Left lung (tissue), 10 donors: ENCODE results near the gene SLC39A1. TPM values are rescaled to one million over a fixed set of nuclear protein-coding genes. Genes with fewer than 3 reads are reported as not detected.

ENCODE experiments used
- ATAC-seq: fragments of 200-7000 bp; cut with Tn5 transposase; one replicate; pipeline ENCODE4 v1.9.1; 2020; ENCODE audit warnings: moderate library complexity
- DNase-seq, 4 donors: peaks; one replicate each; pipeline ENCODE4 v3.0.0-alpha.2; 2013 to 2020
- H3K27ac ChIP-seq, 2 donors: fragments of 200-600 bp; sonication (generic) in 1 of 2; one replicate each; pipeline versions ENCODE4 v1.5.0 to v1.8.0; 2020 to 2021
- H3K27me3 ChIP-seq, 2 donors: fragments of 200-600 bp; sonication (generic) in 1 of 2; one replicate each; pipeline versions ENCODE4 v1.5.0 to v1.8.0; 2020 to 2021
- H3K36me3 ChIP-seq, 2 donors: fragments of 200-600 bp; sonication (generic) in 1 of 2; one replicate each; pipeline versions ENCODE4 v1.5.0 to v1.8.0; 2020 to 2021
- H3K4me1 ChIP-seq, 2 donors: fragments of 200-600 bp; one replicate each; pipeline ENCODE4 v1.8.0; 2021
- H3K4me3 ChIP-seq, 2 donors: fragments of 200-600 bp; sonication (generic) in 1 of 2; one replicate each; pipeline versions ENCODE4 v1.5.0 to v1.8.0; 2020 to 2021; ENCODE audit warnings: mild to moderate bottlenecking in 1 of 2
- H3K9me3 ChIP-seq, 2 donors: fragments of 200-600 bp; sonication (generic) in 1 of 2; one replicate each; pipeline versions ENCODE4 v1.5.0 to v1.8.0; 2020 to 2021
- CTCF ChIP-seq, 2 donors: fragments of 200-600 bp; sonication (generic) in 1 of 2; IDR thresholded peaks; one replicate each; pipeline versions ENCODE4 v1.5.0 to v1.8.0; 2021; ENCODE audit warnings: antibody characterized with exemption in 2 of 2
- intact Hi-C, 2 donors: fragments of 100-400 bp; cut with DNase I; formaldehyde crosslinking; loops; one replicate each; pipeline versions ENCODE4 v1.11.2 to v1.14.2; 2022
- polyA plus RNA-seq, 6 donors: library from polyadenylated mRNA; unstranded; fragments of 120-200 nt; gene quantifications; one replicate each; pipeline ENCODE4 v1.2.1, GENCODE V29; 2013; ENCODE audit not compliant: insufficient read length in 6 of 6
- total RNA-seq, 2 donors: library from RNA; stranded (reverse); fragmentation: NEBNext Ultra II Directional; extraction: Animal tissue kit (Norgen Biotek cat#: 25700); gene quantifications; one replicate each; pipeline ENCODE4 v1.2.1, GENCODE V29; 2021
- donor health status: DM: no; HTN: yes; CAD: no.
- donor health status: DM: no; HTN: no; CAD: no.

Gene SLC39A1
- total and polyA plus RNA-seq, 8 donors: 59.1 to 185 (median 64.0) TPM

GRCh38 chr1:153990468-153991150 is 27.3 kb upstream of the SLC39A1 start, which contains the start of gene RPS27:
Gene RPS27 (plus strand): TSS chr1:153990762. CDS start chr1:153990797, 35 bp downstream.
- Histone ChIP-seq H3K4me3 (peak within 1 kb of the TSS; percentile 62 to 76), H3K36me3 (peaks cover 0 to 41% of the 10 kb centered on the region in 2 donors), H3K9me3 (no peaks in the 10 kb centered on the region), H3K27ac (peak within 1 kb of the TSS; percentile 87 to 93), H3K4me1 (peaks cover 22 to 40% of the 10 kb centered on the region in 2 donors), H3K27me3 (no peaks in the 10 kb centered on the region)
- intact Hi-C loops: no loop called here
- ATAC-seq (peak; percentile 64), DNase-seq (peak; percentile 87 to 98 (median 94))
- no peak for TF ChIP-seq CTCF (IDR thresholded peaks at IDR 0.05)

- DNase-seq (no peak), ATAC-seq (no peak)
- H3K36me3 ChIP-seq: peaks cover 0 to 22% of the 10 kb centered on the region in 2 donors
- no peaks in the 10 kb centered on the region for H3K27me3 ChIP-seq
- intact Hi-C loops: loop anchor here in 1 of 2 donors (10.0 kb wide), 1 partner anchor 193 kb away; no protein-coding TSS in a partner anchor
- H3K4me1 ChIP-seq: peaks cover 30 to 56% of the 10 kb centered on the region in 2 donors
- TF ChIP-seq CTCF (IDR thresholded peaks at IDR 0.05): no peak
- H3K4me3 ChIP-seq: no peak overlapping the region
- H3K27ac ChIP-seq: peak overlapping the region; percentile 86 to 93
- no peaks in the 10 kb centered on the region for H3K9me3 ChIP-seq
These were observed 24.3 kb upstream of the SLC39A1 start for GRCh38 chr1:153987621-153988020.

- peaks cover 20 to 54% of the 10 kb centered on the region in 2 donors for H3K4me1 ChIP-seq
- ATAC-seq (peak; percentile 89), DNase-seq (peak; percentile 80 to 93 (median 90))
- peak within 1 kb of the TSS; percentile 54 to 70 for H3K4me3 ChIP-seq
- no peak for TF ChIP-seq CTCF (IDR thresholded peaks at IDR 0.05)
- peak within 1 kb of the TSS; percentile 86 to 93 for H3K27ac ChIP-seq
- no peaks in the 10 kb centered on the region for H3K27me3 ChIP-seq
- intact Hi-C loops: loop anchor here in 1 of 2 donors (10.0 kb wide), 1 partner anchor 191 kb away; no protein-coding TSS in a partner anchor
- H3K9me3 ChIP-seq: no peaks in the 10 kb centered on the region
- H3K36me3 ChIP-seq: peaks cover 0 to 23% of the 10 kb centered on the region in 2 donors
These were observed 22.8 kb upstream of the SLC39A1 start, which contains the start of gene RAB13 for GRCh38 chr1:153985941-153986761. Gene RAB13 (minus strand): TSS chr1:153986339. CDS start chr1:153986236, 103 bp downstream.

GRCh38 chr1:153985341-153985912 is 22.1 kb upstream of the SLC39A1 start:
- Histone ChIP-seq H3K4me3 (peak overlapping the region; percentile 54 to 70), H3K4me1 (peaks cover 20 to 55% of the 10 kb centered on the region in 2 donors), H3K27me3 (no peaks in the 10 kb centered on the region), H3K9me3 (no peaks in the 10 kb centered on the region), H3K36me3 (peaks cover 0 to 30% of the 10 kb centered on the region in 2 donors), H3K27ac (peak overlapping the region; percentile 86 to 93)
- DNase-seq (peak in 1 of 4 donors; percentile 52), ATAC-seq (peak; percentile 13)
- no peak for TF ChIP-seq CTCF (IDR thresholded peaks at IDR 0.05)
- intact Hi-C loops: loop anchor here in 1 of 2 donors (10.0 kb wide), 1 partner anchor 191 kb away; no protein-coding TSS in a partner anchor
